H9 (cell line): ENCODE measurements around the gene RAB11FIP5. TPM values are rescaled to one million over a fixed set of nuclear protein-coding genes. Genes with fewer than 3 reads are reported as not detected.
"Not testable (repeated sequence)": the region's sequence is repeated elsewhere in the genome, so short reads cannot be mapped to it uniquely, and the experiment has no call there.

Source experiments
- DNase-seq: peaks from one replicate; pipeline ENCODE4 v3.0.0-alpha.2; 2017
- H2AFZ ChIP-seq: one replicate; pipeline ENCODE4 v1.6.1; 2013; ENCODE audit warnings: mild to moderate bottlenecking, low read length, control low read depth, moderate library complexity
- H2AK5ac ChIP-seq: 2 replicates; pipeline ENCODE4 v1.6.1; 2013; ENCODE audit warnings: low read length, control low read depth, mixed read lengths; ENCODE audit not compliant: insufficient read length
- H2BK120ac ChIP-seq: one replicate; pipeline ENCODE4 v1.6.1; 2013; ENCODE audit warnings: low read depth, mild to moderate bottlenecking, low read length, control low read depth, inconsistent platforms; ENCODE audit not compliant: poor library complexity, severe bottlenecking
- H2BK12ac ChIP-seq: 2 replicates; pipeline ENCODE4 v1.6.1; 2013; ENCODE audit warnings: low read length, control low read depth, mixed read lengths, low read depth; ENCODE audit not compliant: insufficient read length
- H2BK15ac ChIP-seq: 2 replicates; pipeline ENCODE4 v1.6.1; 2013; ENCODE audit warnings: low read depth, low read length, control low read depth
- H2BK20ac ChIP-seq: one replicate; pipeline ENCODE4 v1.6.1; 2013; ENCODE audit warnings: low read depth, mild to moderate bottlenecking, low read length, control low read depth, inconsistent platforms; ENCODE audit not compliant: poor library complexity, severe bottlenecking
- H2BK5ac ChIP-seq: 2 replicates; pipeline ENCODE4 v1.6.1; 2013; ENCODE audit warnings: low read length, control low read depth, mixed read lengths; ENCODE audit not compliant: insufficient read length
- H3K14ac ChIP-seq: 2 replicates; pipeline ENCODE4 v1.6.1; 2013; ENCODE audit warnings: low read length, control low read depth; ENCODE audit not compliant: insufficient read depth
- H3K18ac ChIP-seq: 2 replicates; pipeline ENCODE4 v1.6.1; 2013; ENCODE audit warnings: low read depth, mild to moderate bottlenecking, mixed read lengths, low read length, control low read depth; ENCODE audit not compliant: insufficient read length
- H3K23ac ChIP-seq: 2 replicates; pipeline ENCODE4 v1.6.1; 2013; ENCODE audit warnings: low read length, control low read depth, mixed read lengths, low read depth; ENCODE audit not compliant: insufficient read length
- H3K23me2 ChIP-seq: 2 replicates; pipeline ENCODE4 v1.6.1; 2013; ENCODE audit warnings: low read depth, mild to moderate bottlenecking, mixed read lengths, low read length, control low read depth; ENCODE audit not compliant: insufficient read length, poor library complexity, severe bottlenecking
- H3K27ac ChIP-seq: 2 replicates; pipeline ENCODE4 v1.5.1; 2013; ENCODE audit warnings: low read length, control low read depth, mixed read lengths, low read depth; ENCODE audit not compliant: insufficient read length
- H3K27me3 ChIP-seq: 2 replicates; pipeline ENCODE4 v1.6.1; 2013; ENCODE audit warnings: low read length, control low read depth, inconsistent platforms; ENCODE audit not compliant: insufficient read depth
- H3K4ac ChIP-seq: 2 replicates; pipeline ENCODE4 v1.6.1; 2013; ENCODE audit warnings: low read depth, mild to moderate bottlenecking, control low read depth, inconsistent platforms, low read length, moderate library complexity
- H3K4me1 ChIP-seq: 2 replicates; pipeline ENCODE4 v1.6.1; 2013; ENCODE audit warnings: low read length, control low read depth, inconsistent platforms; ENCODE audit not compliant: insufficient read depth
- H3K4me2 ChIP-seq: 2 replicates; pipeline ENCODE4 v1.6.1; 2013; ENCODE audit warnings: low read length, control low read depth, mixed read lengths; ENCODE audit not compliant: insufficient read length, insufficient read depth
- H3K56ac ChIP-seq: 2 replicates; pipeline ENCODE4 v1.6.1; 2013; ENCODE audit warnings: low read depth, mild to moderate bottlenecking, mixed read lengths, low read length, control low read depth; ENCODE audit not compliant: insufficient read length
- H3K79me1 ChIP-seq: 2 replicates; pipeline ENCODE4 v1.6.1; 2013; ENCODE audit warnings: low read depth, mild to moderate bottlenecking, moderate library complexity, low read length, control low read depth, inconsistent platforms; ENCODE audit not compliant: insufficient read depth, poor library complexity, severe bottlenecking
- H3K79me2 ChIP-seq: 2 replicates; pipeline ENCODE4 v1.6.1; 2013; ENCODE audit warnings: low read length, control low read depth, inconsistent platforms; ENCODE audit not compliant: insufficient read depth
- H3K9ac ChIP-seq: 2 replicates; pipeline ENCODE4 v1.6.1; 2013; ENCODE audit warnings: low read length, control low read depth, mixed read lengths; ENCODE audit not compliant: insufficient read length; ENCODE audit errors: extremely low read depth
- H3K9me3 ChIP-seq: one replicate; pipeline ENCODE4 v1.6.1; 2013; ENCODE audit warnings: low read depth, low read length, inconsistent platforms; ENCODE audit not compliant: control insufficient read depth
- H3T11ph ChIP-seq: one replicate; pipeline ENCODE4 v1.6.1; 2013; ENCODE audit warnings: mild to moderate bottlenecking, low read length, control low read depth, inconsistent platforms
- H4K20me1 ChIP-seq: one replicate; pipeline ENCODE4 v1.6.1; 2013; ENCODE audit not compliant: control insufficient read depth, insufficient read length, insufficient read depth
- H4K5ac ChIP-seq: 2 replicates; pipeline ENCODE4 v1.6.1; 2013; ENCODE audit warnings: low read depth, mild to moderate bottlenecking, mixed read lengths, low read length, control low read depth; ENCODE audit not compliant: insufficient read length
- H4K8ac ChIP-seq: replicated peaks from 2 replicates; pipeline ENCODE4 v1.6.1; 2013; ENCODE audit warnings: low read length, control low read depth, mixed read lengths, low read depth; ENCODE audit not compliant: insufficient read length
- H4K91ac ChIP-seq: 2 replicates; pipeline ENCODE4 v1.6.1; 2013; ENCODE audit warnings: low read depth, mild to moderate bottlenecking, moderate library complexity, mixed read lengths, low read length, control low read depth; ENCODE audit not compliant: insufficient read length
- H3K27ac Mint-ChIP-seq, 3 experiments: 2 replicates in 2 of 3; 3 replicates in 1 of 3; pipeline ENCODE4 v1.8.0; 2020 to 2021; ENCODE audit warnings: mixed read lengths in 3 of 3, mild to moderate bottlenecking in 1 of 3, moderate library complexity in 1 of 3
- H3K27me3 Mint-ChIP-seq: 2 replicates; pipeline ENCODE4 v1.8.0; 2021; ENCODE audit warnings: low read depth, mild to moderate bottlenecking, moderate library complexity, mixed read lengths
- H3K36me3 Mint-ChIP-seq, 3 experiments: 2 replicates in 2 of 3; 3 replicates in 1 of 3; pipeline ENCODE4 v1.8.0; 2020 to 2021; ENCODE audit warnings: low read depth in 3 of 3, mixed read lengths in 3 of 3; ENCODE audit not compliant: insufficient read depth in 1 of 3
- H3K4me1 Mint-ChIP-seq, 2 experiments: 2 replicates each; pipeline ENCODE4 v1.8.0; 2020; ENCODE audit warnings: mixed read lengths in 2 of 2
- H3K4me3 Mint-ChIP-seq, 2 experiments: 2 replicates in 1 of 2; 3 replicates in 1 of 2; pipeline ENCODE4 v1.8.0; 2020 to 2021; ENCODE audit warnings: mild to moderate bottlenecking in 2 of 2, mixed read lengths in 2 of 2, moderate library complexity in 1 of 2
- H3K9me3 Mint-ChIP-seq, 2 experiments: 2 replicates in 1 of 2; 3 replicates in 1 of 2; pipeline ENCODE4 v1.8.0; 2020; ENCODE audit warnings: mild to moderate bottlenecking in 2 of 2, mixed read lengths in 2 of 2, moderate library complexity in 1 of 2
- CTCF ChIP-seq: fragments of 200-600 bp; sonication (generic); conservative IDR thresholded peaks from 3 replicates; pipeline ENCODE4 v1.8.0; 2021; ENCODE audit warnings: antibody characterized with exemption, mild to moderate bottlenecking
- WGBS: extraction: QIAGEN DNeasy Blood & Tissue Kit; methylation state at CpG from one replicate; pipeline ENCODE4 v1.1.7; 2013; ENCODE audit warnings: missing lambda C conversion rate, low lambda C conversion rate, mixed read lengths; ENCODE audit not compliant: insufficient read length; ENCODE audit errors: extremely low coverage; 5-methylcytosine and 5-hydroxymethylcytosine counted together
- total RNA-seq: library from RNA; stranded (reverse); gene quantifications from 2 replicates; pipeline ENCODE4 v1.2.1, GENCODE V29; 2021

RAB11FIP5 gene
- total RNA-seq, 1 experiment from 2014 or later: 7.1 TPM

GRCh38 chr2:73122536-73122935 is 9.8 kb upstream of the RAB11FIP5 start:
- no peak overlapping the region for H3K23ac ChIP-seq
- no peak for DNase-seq
- no peak overlapping the region for H2BK12ac ChIP-seq
- H2AFZ ChIP-seq: no peak overlapping the region
- H2AK5ac ChIP-seq: no peak overlapping the region
- Mint-ChIP-seq H3K9me3 (peaks cover 0 to 5% of the 10 kb centered on the region in 2 experiments; a peak in 3 of 5 replicates), H3K4me1 (peaks cover 0 to 2% of the 10 kb centered on the region in 2 experiments; a peak in 1 of 4 replicates), H3K36me3 (no peaks in the 10 kb centered on the region; a peak in 1 of 7 replicates), H3K27ac (no peak overlapping the region), H3K4me3 (no peak overlapping the region), H3K27me3 (peaks cover 1% of the 10 kb centered on the region)
- H3K27me3 ChIP-seq: no peaks in the 10 kb centered on the region
- TF ChIP-seq CTCF: no peak
- no peak overlapping the region for H3K4ac ChIP-seq
- H3K9ac ChIP-seq: no peak overlapping the region
- H3K23me2 ChIP-seq: no peaks in the 10 kb centered on the region
- no peak overlapping the region for H3K56ac ChIP-seq
- H4K20me1 ChIP-seq: no peaks in the 10 kb centered on the region
- H4K91ac ChIP-seq: no peak overlapping the region
- H2BK120ac ChIP-seq: no peak overlapping the region
- no peak overlapping the region for H4K5ac ChIP-seq
- no peak overlapping the region for H3T11ph ChIP-seq
- no peaks in the 10 kb centered on the region for H3K4me1 ChIP-seq
- H2BK5ac ChIP-seq: no peak overlapping the region
- no peak overlapping the region for H2BK20ac ChIP-seq
- H3K27ac ChIP-seq: no peak overlapping the region
- no peaks in the 10 kb centered on the region for H3K79me1 ChIP-seq
- H3K18ac ChIP-seq: no peak overlapping the region
- no peak overlapping the region for H3K4me2 ChIP-seq
- no peaks in the 10 kb centered on the region for H3K9me3 ChIP-seq
- H3K14ac ChIP-seq: no peak overlapping the region
- H3K79me2 ChIP-seq: no peaks in the 10 kb centered on the region
- H4K8ac ChIP-seq: no peak overlapping the region
- WGBS: no CpG with 5 or more reads among the region's 1 CpG
- H2BK15ac ChIP-seq: no peak overlapping the region

GRCh38 chr2:73119611-73120239 is 7.0 kb upstream of the RAB11FIP5 start:
- not testable (repeated sequence) for H3K9me3 ChIP-seq, H3K27ac Mint-ChIP-seq, H2BK120ac ChIP-seq, H3K4me1 ChIP-seq, H3K18ac ChIP-seq, H4K20me1 ChIP-seq, H3K14ac ChIP-seq, H3K79me2 ChIP-seq, H3K4ac ChIP-seq, H2AK5ac ChIP-seq, H2BK20ac ChIP-seq, H2AFZ ChIP-seq, H3K9ac ChIP-seq, H3K4me2 ChIP-seq, H3K4me1 Mint-ChIP-seq, H3K4me3 Mint-ChIP-seq, H3T11ph ChIP-seq, H3K79me1 ChIP-seq, H3K56ac ChIP-seq, H3K23me2 ChIP-seq, DNase-seq, H3K23ac ChIP-seq, H4K91ac ChIP-seq, H3K27me3 ChIP-seq, H4K5ac ChIP-seq, H3K27ac ChIP-seq, H4K8ac ChIP-seq, H2BK15ac ChIP-seq, H2BK12ac ChIP-seq, H2BK5ac ChIP-seq, H3K36me3 Mint-ChIP-seq, H3K9me3 Mint-ChIP-seq
- H3K27me3 Mint-ChIP-seq: peaks cover 15% of the 10 kb centered on the region
- no CpG with 5 or more reads among the region's 11 CpGs for WGBS
